CD4-positive, alpha-beta T cell treated with Interleukin-10 for 1 hour (primary cell): ENCODE results near the gene GC.
"Not testable (repeated sequence)": the region's sequence is repeated elsewhere in the genome, so short reads cannot be mapped to it uniquely, and the experiment has no call there.

Source experiments
- DNase-seq: peaks from one replicate; pipeline ENCODE4 v3.0.0-alpha.2; 2020

GC gene

GRCh38 chr4:71783972-71784371 lies at the start of gene GC:
TSS of gene GC (minus strand) at chr4:71784079. CDS start at chr4:71784018, 61 bp downstream.
- DNase-seq: no peak

- no peak for DNase-seq
Measured at GRCh38 chr4:71833232-71833900, 49.5 kb upstream of the GC start.

- no peak for DNase-seq
Measured at GRCh38 chr4:71832049-71832448, 48.2 kb upstream of the GC start.

- DNase-seq: no peak
Measured at GRCh38 chr4:71830497-71831190, 46.8 kb upstream of the GC start.

- no peak for DNase-seq
Measured at GRCh38 chr4:71828470-71828869, 44.6 kb upstream of the GC start.

GRCh38 chr4:71827826-71828225 lies 43.9 kb upstream of the GC start:
- DNase-seq: no peak

GRCh38 chr4:71816676-71817303 lies 32.9 kb upstream of the GC start:
- DNase-seq: no peak

GRCh38 chr4:71814433-71814832 lies 30.6 kb upstream of the GC start:
- no peak for DNase-seq

- DNase-seq: not testable (repeated sequence)
Measured at GRCh38 chr4:71809805-71810204, 25.9 kb upstream of the GC start.

- no peak for DNase-seq
Measured at GRCh38 chr4:71807469-71807868, 23.6 kb upstream of the GC start.

GRCh38 chr4:71805230-71805629 lies 21.4 kb upstream of the GC start:
- DNase-seq: not testable (repeated sequence)

GRCh38 chr4:71804017-71804697 lies 20.3 kb upstream of the GC start:
- DNase-seq: not testable (repeated sequence)

- no peak for DNase-seq
Measured at GRCh38 chr4:71785959-71786358, 2.1 kb upstream of the GC start.

GRCh38 chr4:71784569-71785197 lies 804 bp upstream of the GC start:
- no peak for DNase-seq

GRCh38 chr4:71777891-71778290 lies 6.0 kb downstream of the GC start:
- no peak for DNase-seq

GRCh38 chr4:71775449-71775848 lies 8.4 kb downstream of the GC start:
- no peak for DNase-seq

GRCh38 chr4:71774136-71774535 lies 9.7 kb downstream of the GC start:
- no peak for DNase-seq

GRCh38 chr4:71773004-71773403 lies 10.9 kb downstream of the GC start:
- DNase-seq: no peak

GRCh38 chr4:71772592-71772991 lies 11.3 kb downstream of the GC start:
- no peak for DNase-seq

GRCh38 chr4:71771613-71772012 lies 12.3 kb downstream of the GC start:
- DNase-seq: no peak

GRCh38 chr4:71769434-71769833 lies 14.4 kb downstream of the GC start:
- no peak for DNase-seq

GRCh38 chr4:71768123-71768522 lies 15.8 kb downstream of the GC start:
- no peak for DNase-seq

GRCh38 chr4:71765821-71766383 lies 18.0 kb downstream of the GC start:
- no peak for DNase-seq
